Measurements from ENCODE around the gene RTP1.
A peak's percentile ranks its signal among the peaks of the same experiment; 100 is the strongest.
"Not testable (repeated sequence)": the region's sequence is repeated elsewhere in the genome, so short reads cannot be mapped to it uniquely, and the experiment has no call there.

Gene RTP1, protein sequence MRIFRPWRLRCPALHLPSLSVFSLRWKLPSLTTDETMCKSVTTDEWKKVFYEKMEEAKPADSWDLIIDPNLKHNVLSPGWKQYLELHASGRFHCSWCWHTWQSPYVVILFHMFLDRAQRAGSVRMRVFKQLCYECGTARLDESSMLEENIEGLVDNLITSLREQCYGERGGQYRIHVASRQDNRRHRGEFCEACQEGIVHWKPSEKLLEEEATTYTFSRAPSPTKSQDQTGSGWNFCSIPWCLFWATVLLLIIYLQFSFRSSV

DNA sequence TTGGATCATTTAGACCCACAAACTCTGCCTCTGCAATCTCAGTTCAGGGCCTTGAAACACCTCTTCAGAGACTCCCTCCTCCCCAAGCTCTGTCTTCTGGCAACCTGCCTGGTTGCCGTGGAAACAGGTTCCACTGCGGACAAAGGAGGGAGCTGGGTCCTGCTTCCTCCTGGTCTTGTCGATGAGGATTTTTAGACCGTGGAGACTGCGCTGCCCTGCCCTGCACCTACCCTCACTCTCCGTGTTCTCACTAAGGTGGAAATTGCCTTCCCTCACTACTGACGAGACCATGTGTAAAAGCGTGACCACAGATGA, at the start of gene RTP1:
Gene RTP1 (plus strand): TSS at position 152 of the 315 bp plus-strand sequence. CDS start 30 bp downstream, at position 182.
- no peak for DNase-seq

DNA sequence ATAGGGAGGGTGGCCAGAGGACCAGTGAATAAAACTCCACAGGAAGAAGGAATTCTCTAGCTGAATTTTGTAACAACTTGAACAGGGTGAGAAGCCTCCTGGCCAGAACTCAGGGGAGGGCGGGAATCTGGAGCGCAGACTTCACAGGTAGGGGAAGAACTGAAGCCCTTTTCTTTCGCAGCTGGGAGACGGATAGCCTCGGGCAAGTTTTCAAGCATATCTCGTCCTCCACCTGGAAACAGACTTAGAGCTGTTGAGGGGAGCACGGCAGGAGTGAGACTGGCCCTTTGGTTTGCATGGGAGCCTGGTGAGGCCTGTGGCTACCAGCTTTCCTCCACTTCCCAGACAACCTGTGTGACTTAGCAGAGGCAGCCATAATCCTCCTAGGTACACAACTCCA, 47.1 kb upstream of the RTP1 start:
- no peak for DNase-seq

DNA sequence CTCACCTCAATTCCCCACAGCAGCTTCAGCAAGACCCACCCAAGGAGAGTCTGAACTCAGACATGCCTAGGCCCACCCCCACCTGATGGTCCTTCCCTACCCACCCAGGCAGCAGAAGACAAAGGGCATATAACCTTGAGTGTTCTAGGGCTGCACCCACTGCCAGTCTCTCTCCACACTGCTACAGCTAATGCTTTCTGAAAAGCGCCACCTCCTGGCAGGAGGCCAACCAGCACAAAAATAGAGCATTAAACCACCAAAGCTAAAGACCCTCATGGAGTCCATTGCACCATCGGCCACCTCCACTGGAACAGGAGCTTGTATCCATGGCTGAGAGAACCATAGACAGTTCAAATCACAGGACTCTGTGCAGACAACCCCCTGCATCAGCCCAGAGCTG, 46.7 kb upstream of the RTP1 start:
- DNase-seq, result no peak

DNA sequence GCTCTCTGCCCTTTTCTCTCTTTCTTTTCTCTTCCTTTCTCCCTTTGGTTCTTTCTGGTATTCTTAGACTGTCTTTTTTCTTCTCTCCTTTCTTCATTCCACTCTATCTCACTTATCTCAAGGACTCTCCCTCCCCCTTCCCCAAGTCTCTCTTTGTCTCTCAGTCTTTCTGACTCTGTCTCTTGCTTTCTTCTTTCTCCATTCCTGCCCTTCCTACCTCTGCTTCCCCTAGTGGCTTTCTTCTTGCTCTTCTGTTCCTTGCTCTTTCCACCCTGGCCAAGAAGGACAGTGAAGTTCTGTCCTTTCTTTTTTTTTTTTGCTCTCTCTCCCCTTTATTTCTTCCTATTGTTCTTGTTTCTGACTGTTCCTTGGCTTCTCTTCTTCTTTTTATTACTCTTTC, 35.7 kb upstream of the RTP1 start:
- DNase-seq, result no peak

DNA sequence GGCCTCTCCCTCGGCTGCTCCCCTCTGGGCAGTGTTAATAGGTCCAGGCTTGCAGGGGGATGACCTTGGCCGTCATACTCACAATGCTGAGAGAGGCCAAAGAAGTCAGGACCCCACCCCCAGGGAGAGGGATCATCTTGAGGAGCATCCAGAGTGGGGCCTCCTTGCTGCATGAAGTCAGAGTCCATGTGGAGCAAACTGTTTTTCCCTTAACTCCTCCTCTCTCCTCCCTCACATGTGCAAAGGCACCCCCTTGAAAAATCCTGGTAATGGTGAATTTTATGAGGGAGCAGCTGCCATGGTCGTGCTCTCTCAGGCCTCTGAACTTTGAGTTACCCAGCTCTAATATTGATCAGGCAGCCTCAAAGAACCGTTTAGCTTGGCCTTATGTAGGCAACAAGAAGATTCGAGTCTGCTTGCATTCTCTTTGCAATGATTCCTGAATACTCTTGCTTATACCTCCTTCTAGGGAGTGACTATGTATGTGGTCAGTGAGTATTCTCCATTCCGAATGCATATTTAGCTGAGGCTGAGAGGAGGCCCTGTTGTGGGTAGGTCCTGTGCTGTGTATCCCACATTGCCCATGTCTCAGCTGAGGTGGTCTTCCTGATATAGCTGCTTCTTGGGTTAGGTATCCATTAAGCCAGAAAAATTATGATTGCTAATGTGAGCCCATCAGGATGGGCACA, 34.9 kb upstream of the RTP1 start:
- no peak for DNase-seq

DNA sequence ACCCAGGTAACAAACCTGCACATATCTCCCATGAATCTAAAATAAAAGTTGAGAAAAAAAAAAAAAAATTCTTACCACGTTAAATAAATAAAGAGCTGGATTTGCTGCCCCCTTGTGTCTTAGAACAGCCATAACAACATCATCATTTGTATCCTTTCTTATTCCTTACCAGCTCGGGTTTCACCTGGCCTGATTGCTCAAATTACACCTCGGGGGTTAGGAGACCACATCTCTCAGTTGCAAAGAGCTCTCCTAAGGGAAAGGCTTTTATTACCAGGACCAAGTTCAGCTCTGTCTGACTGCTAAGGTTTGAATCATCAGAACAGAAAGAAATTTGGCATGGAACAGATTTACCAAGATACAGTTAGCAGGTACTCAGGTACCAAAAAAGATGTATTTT, 32.1 kb upstream of the RTP1 start:
- peak; percentile 76 for DNase-seq

DNA sequence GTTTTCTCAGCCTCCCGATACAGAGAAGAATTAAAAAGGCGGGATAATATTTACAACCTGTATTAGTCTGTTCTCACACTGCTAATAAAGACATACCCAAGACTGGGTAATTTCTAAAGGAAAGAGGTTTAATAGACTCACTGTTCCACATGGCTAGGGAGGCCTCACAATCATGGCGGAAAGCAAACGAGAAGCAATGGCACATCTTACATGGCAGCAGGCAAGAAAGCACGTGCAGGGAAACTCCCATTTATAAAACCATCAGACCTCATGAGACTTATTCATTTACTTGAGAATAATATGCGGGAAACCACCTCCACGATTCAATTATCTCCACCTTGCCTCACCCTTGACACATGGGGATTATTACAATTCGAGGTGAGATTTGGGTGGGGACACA, 30.5 kb upstream of the RTP1 start:
- DNase-seq, result no peak

DNA sequence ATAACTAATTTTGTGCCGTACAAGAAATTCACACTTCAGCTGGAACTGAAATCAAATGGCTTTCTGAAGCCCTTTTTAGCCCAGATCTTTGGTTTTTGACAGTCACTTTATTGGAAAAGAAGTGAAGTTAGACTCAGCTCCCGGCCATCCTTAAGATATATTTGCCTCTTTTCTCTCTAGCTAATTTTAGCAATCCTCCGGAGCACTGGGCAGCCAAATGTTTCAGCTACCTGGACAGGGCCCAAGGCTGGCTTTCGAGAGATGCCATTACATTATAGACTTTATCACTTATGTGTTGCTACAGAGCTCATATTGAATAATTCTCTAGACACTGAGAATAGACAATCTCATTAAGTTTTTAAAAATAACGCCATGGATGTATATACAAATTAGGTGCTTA, 29.5 kb upstream of the RTP1 start:
- no peak for DNase-seq

DNA sequence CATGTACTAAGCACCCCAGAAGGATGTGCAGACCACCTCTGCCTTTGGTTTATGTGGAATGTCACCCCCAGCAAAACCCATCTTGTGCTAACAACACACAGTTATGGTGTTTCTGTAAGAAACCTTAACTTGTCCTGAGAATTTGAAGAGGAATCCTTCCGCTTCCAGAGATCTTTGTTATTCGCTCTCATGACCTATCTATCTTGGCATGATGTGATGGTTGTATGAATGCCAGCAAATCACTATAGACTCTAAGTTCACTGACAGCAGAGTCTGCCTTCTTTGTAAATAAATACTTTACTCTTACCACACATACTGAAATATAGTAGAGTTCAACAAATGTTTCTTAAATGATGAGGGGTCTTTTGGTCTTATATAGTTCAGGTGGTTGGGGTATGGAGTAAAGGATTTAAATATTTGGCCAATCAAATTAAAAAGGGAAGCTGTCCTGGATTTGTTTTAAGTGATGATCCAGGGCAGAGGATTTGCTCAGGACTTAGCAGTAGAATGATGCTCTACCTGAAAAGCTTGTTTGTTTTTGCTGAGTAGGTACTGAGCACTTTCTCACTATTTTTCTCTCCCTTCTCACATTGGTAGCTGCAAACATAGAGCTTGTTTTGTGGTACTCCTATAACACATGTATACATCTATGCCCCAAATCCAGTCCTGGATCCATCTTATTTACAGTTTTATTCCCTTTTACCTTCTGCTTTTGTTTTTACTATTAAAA, 27.9 kb upstream of the RTP1 start:
- DNase-seq, result no peak

DNA sequence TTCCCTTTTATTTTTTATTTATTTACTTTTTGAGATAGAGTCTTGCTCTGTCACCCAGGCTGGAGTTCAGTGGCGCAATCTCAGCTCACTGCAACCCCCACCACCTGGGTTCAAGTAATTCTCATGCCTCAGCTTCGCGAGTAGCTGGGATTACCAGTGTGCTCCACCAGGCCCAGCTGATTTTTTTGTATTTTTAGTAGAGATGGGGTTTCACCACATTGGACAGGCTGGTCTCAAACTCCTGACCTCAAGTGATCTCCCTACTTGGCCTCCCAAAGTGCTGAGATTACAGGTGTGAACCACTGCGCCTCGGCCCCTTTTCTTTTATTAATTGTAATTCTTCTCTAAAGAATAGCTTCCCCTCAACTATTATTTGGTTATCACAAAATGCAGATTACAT, 26.4 kb upstream of the RTP1 start:
- DNase-seq, result not testable (repeated sequence)

DNA sequence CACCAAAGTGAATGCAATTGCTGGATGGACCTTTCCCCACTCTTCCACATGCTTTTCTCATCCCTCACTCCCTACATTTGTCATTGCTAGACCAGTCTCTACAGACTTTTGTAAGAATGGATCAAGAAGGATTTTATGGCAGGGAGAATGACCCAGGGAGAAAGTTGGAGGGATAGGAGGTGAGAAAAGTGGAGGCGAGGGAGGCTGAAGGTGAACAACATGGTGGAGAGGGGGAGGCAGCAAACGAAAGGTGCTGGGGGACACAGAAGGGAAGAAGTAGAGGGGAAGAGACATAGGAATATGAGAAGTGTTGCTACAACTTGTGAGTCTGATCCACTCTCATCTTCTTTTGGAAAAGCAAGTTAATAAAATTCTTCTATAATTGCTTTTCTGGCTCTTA, 24.4 kb upstream of the RTP1 start:
- DNase-seq, result no peak

DNA sequence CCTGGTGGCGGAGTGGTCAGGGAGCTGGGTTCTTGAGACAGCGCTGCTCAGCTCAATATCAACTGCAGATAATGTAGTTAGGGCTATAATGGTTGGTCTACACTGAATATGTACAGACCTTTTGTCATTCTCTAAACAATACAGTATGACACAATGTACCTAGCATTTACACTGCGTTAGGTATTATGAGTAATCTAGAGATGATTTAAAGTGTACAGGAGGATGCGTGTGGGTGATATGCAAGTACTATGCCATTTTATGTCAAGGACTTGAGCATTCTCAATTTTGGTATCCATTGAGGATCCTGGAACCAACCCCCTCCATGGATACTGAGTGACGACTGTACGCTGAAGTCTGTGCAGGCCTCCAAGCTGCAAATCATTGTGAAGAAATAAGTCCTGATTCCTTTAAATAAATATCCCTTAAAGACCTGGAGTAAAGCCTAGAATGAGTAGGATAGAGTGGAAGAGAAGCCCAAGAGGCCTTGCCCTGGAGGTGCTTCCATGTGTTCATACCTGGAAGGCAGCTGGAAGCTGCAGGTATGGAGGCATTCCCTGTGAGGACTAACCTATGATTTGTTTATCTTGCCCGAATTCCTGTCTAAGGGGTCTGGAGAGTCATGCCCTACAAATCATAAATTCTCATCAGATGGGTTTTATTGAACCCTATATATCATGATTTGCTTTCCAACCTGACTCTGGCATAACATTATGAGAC, 15.7 kb upstream of the RTP1 start:
- DNase-seq, result no peak

DNA sequence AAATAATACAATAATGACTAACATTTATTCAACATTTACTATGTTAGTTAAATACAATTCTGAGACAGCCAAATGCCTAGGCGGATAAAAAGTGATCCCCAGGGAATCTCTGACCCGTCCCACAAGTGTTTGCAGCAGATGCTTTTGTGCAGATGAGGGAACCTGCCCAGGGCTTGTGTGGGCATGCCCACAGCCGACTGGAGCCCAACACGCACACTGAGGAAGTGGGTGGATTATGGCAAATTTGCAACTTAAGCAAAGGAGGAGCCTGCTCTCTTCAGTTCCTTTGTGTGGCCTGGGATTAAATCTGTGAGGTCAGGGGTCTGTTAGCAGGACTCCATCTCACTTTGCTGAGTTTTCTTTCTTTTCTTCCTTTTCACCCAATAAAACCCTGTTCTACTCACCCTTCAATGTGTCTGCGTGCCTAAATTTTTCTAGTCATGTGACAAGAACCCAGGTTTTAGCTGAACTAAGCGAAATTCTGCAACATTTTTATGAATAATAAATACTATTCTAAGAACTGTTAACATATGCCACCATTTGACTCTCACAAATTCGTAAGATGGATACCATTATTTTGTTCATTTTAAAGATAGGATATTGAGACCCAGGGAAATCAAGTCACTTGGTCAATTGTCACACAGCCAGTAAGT, 13.9 kb upstream of the RTP1 start:
- DNase-seq, result no peak

DNA sequence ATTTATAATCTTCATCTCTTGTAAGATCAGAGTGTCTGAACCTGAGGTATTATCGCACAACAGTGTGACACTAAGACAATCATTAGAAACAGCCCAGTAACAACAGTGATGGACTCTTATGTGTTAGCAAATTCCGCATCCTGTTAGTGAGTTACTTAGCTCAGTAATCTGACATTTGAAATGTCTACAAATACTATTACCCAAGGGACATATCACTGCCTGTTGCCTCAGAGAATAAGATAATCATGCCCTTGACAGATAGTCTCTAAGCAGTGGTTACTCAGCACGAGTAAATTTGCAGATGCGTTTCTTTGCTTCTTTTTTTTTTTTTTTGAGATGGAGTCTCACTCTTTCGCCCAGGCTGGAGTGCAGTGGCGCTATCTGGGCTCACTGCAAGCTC, 13.4 kb upstream of the RTP1 start:
- no peak for DNase-seq

DNA sequence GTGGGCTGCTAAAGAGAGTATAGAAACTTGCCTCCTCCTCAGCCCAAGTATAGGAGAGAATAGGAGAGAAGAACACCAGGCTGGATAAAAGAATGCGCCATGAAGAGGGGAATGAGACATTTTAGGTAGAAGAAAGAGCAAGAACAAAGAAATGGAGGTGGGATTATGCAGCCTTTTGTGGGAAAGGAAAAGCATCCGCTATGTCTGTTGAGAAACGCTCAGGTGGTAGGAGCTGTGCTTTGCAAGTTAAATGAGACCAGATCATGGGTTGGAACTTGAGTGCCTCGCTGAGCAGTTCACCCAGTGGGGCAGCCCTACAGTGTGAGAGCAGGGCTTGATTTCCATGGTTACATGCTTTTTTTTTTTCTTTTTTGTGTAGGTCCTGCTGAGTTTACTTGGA, 11.5 kb upstream of the RTP1 start:
- no peak for DNase-seq

DNA sequence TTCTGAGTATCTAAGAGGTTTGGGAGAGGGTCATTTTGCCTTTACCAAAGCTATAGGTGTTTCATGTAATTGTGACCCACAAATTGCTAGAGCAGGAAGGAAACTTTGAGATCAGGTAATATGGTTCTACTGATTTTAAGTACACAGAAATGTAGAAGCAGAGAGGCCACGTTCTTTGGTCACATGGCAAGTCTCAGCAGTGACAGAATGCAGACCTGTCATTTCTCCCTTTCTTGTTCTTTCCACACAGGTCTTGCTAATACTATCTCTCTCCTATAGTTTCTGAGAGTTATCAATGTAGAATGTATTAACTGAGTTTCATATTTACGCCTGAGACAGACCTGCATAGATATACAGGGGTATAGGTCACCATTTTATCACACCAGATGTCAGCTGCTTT, 10.9 kb upstream of the RTP1 start:
- no peak for DNase-seq

DNA sequence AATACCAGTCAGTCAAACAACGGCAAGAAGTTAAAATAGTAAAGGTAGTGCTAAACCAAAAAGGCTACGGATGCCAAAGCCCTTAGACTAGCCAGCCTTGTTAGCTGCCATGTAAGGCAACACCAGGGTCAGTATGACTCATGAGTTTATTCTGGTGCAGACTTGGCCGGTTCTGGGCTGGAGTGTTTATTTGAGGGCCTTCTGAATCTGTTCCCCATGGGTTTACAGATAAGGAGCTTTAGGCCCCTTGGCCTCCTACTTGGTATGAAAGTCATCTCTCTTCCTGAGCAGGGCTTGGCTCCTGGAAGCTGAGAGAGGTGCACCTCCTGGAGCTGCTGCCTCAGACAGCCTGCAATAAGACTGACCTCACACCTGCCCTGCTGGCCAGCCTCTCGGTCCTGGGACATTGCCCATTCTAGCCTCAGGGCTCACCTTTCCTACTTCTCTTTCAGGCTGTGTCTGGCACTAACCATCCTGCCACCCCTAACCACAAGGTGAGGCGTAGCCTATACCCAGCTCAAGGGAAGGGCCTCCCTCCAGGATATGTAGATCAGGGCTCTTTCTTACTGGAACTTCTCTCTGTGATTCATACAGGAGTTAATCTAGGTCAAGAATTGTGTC, 10.4 kb upstream of the RTP1 start:
- no peak for DNase-seq

DNA sequence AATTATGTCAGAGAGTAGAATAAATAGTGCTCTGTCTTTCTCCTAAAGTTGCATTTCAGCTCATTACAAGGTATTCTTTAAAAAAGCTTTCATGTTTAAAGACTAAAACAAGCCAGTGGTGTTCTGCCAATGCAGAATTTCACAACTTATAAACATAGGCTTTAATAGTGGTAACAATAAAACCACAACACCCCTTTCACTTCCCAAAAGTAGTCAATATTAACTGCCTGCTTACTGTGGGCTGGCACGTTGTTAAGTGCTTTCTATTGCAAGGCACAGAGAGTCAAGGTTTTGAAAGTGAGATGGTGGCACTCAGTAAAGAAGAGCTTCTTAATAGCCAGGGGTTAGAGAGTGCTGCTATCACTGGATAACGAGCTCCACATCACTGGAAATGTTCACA, 8.4 kb upstream of the RTP1 start:
- DNase-seq, result no peak

DNA sequence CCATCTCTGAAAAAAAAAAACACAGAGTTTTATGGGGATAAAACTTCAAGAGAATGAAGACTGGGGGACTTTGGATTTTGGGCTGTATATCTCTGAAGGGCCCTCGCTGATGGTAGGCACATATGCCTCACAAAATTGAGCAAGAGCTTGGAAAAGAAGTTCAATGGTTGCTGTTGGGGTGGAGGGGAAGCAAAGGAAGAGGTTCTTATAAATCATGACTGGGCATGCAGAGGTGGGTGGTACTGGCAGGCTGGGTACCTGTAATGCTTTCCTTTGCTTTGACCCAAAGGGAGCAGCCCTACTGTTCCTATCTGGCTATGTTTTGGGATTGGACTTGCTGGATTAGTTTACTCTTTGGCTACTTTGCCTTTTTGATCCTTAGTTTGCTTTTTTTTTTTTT, 6.0 kb upstream of the RTP1 start:
- no peak for DNase-seq

DNA sequence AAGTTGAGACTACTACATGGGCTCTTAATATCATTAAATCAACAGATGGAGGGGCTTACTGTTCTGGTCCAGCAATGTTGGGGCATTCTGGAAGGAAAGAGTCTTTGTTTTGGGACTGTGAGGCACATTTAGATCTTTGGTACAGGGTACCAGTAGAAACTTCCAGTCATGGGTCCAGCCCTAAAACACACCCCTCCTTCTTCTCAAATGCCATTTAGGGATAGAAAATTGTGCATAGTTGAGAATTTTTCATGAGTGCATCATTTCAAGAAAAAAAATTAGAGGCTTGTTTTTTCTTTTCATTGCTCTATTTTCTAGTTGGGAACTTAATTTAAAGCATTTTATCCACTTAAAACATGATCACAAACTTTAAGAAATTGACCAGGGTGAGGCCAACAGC, 4.1 kb upstream of the RTP1 start:
- no peak for DNase-seq

DNA sequence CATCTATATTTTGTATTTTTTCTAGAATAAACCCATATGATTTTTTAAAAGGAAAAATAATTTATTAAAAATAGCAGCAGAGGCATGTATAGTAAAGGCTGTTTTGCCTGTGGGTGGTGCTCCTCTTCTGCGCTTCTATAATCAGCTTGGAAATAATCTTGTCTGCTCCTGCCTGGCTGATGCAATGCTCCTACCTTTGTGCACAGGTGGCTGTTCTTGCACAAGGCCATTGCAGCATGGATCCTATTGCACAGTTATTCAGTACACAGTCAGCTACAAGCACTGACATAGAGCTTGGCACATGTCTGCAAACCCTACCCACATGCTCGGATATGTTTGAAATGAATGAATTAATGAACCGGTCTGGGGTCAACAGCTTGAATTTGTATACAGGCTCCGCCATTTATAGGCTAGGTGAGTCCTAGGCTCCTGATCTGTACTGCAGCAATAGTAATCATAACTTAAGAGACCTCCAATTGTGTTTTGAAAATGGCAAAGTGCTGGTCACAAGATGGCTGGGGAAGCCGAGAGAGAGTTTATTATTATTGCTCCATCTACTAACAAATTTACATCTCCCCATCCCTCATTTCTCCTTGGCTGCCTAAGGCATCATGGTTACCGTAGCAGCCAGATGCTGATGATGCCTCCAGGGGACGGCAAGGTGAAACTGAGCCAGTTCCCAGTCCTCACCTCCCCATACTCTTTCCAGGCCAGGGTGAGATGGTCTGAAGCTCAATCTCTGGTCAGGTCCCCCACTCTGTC, 532 bp upstream of the RTP1 start:
- no peak for DNase-seq

DNA sequence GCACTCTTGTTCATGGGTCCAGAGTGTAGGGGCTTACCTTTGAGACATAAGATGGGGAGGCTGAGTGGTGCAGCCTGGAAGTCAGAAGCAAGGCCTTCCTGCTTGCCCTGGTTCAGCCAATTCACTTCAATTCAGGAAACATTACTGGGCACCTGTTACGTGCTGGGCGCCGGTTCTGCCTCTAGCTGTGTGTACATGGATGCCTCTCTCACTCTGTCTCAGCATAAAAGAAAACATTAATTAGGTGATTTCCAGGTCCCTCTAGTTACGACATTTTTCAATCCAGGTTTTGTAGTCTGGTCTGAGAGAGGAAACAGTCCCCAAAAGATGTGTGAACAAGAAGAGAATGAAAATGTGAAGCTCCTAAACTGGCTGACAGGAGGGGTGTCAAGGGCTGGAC, 1.2 kb downstream of the RTP1 start:
- no peak for DNase-seq
